GM10248 (cell line): ENCODE measurements around the gene RCAN2.

Source experiments
- CTCF ChIA-PET: fragments of 300-600 bp; sonication (Branson Sonifier 250); formaldehyde crosslinking; extraction: SDS; loops from one replicate; lab custom pipeline; 2021; ENCODE audit warnings: antibody characterized with exemption; lab: Yijun Ruan, JAX
- POLR2A ChIA-PET: fragments of 350-650 bp; sonication (Branson Sonifier 250); formaldehyde crosslinking; extraction: SDS; loops from one replicate; lab custom pipeline; 2020; ENCODE audit warnings: antibody characterized with exemption; lab: Yijun Ruan, JAX
- DNase-seq: peaks from one replicate; pipeline ENCODE4 v3.0.0; 2012; ENCODE audit errors: extremely low spot score
- CTCF ChIP-seq: IDR thresholded peaks from 2 replicates; pipeline ENCODE4 v1.5.1; 2012; ENCODE audit warnings: mild to moderate bottlenecking, low read depth; ENCODE audit errors: extremely low read depth, missing control alignments, control extremely low read depth

The RCAN2 gene

GRCh38 chr6:46376562-46377061 lies 114.6 kb downstream of the RCAN2 start:
- POLR2A ChIA-PET: no interaction called here
- CTCF ChIA-PET: interaction anchor here (1.6 kb wide), 1 partner anchor 10 kb away, joined by 4 read pairs; no protein-coding TSS in a partner anchor
- peak; percentile 73 for DNase-seq
- TF ChIP-seq CTCF: no peak

GRCh38 chr6:46370622-46371021 lies 120.6 kb downstream of the RCAN2 start:
- no peak for DNase-seq
- POLR2A ChIA-PET: no interaction called here
- CTCF ChIA-PET: interaction anchor here (1.5 kb wide), 1 partner anchor 11 kb away, joined by 3 read pairs; no protein-coding TSS in a partner anchor
- no peak for TF ChIP-seq CTCF

GRCh38 chr6:46368169-46368536 lies 123.1 kb downstream of the RCAN2 start:
- no peak for TF ChIP-seq CTCF
- POLR2A ChIA-PET: no interaction called here
- DNase-seq: no peak
- CTCF ChIA-PET: interaction anchor here (0.9 to 1.6 kb wide), 3 partner anchors 10 to 38 kb away, joined by 3 to 4 read pairs (median 3); no protein-coding TSS in a partner anchor

GRCh38 chr6:46367354-46368168 lies 123.7 kb downstream of the RCAN2 start:
- CTCF ChIA-PET: interaction anchor here (0.9 to 1.6 kb wide), 3 partner anchors 8 to 38 kb away, joined by 3 to 4 read pairs (median 4); no protein-coding TSS in a partner anchor
- POLR2A ChIA-PET: no interaction called here
- no peak for TF ChIP-seq CTCF
- no peak for DNase-seq

GRCh38 chr6:46366190-46366900 lies 124.9 kb downstream of the RCAN2 start:
- no peak for DNase-seq
- ChIA-PET POLR2A (no interaction called here), CTCF (interaction anchor here (0.9 to 1.4 kb wide), 2 partner anchors 9 to 10 kb away, joined by 3 to 4 read pairs; no protein-coding TSS in a partner anchor)
- no peak for TF ChIP-seq CTCF

- TF ChIP-seq CTCF: no peak
- CTCF ChIA-PET: interaction anchor here (1.4 kb wide), 1 partner anchor 34 kb away, joined by 3 read pairs; no protein-coding TSS in a partner anchor
- no peak for DNase-seq
- POLR2A ChIA-PET: no interaction called here
These were observed 133.7 kb downstream of the RCAN2 start for GRCh38 chr6:46357591-46357990.
